HL-60 (cell line): ENCODE measurements around the gene NCAPG2.
"Not testable (repeated sequence)": the region's sequence is repeated elsewhere in the genome, so short reads cannot be mapped to it uniquely, and the experiment has no call there.

Experiments
- TF ChIP-seq, protein P1 (sequence below): IDR thresholded peaks from 2 replicates; pipeline ENCODE4 v1.6.1; 2012; ENCODE audit warnings: low read depth; ENCODE audit not compliant: insufficient replicate concordance
- TF ChIP-seq, protein P2 (sequence below): IDR thresholded peaks from one replicate; pipeline ENCODE4 v1.5.1; 2011; ENCODE audit warnings: low read length, control low read depth, inconsistent platforms; ENCODE audit not compliant: insufficient read depth

DNA sequence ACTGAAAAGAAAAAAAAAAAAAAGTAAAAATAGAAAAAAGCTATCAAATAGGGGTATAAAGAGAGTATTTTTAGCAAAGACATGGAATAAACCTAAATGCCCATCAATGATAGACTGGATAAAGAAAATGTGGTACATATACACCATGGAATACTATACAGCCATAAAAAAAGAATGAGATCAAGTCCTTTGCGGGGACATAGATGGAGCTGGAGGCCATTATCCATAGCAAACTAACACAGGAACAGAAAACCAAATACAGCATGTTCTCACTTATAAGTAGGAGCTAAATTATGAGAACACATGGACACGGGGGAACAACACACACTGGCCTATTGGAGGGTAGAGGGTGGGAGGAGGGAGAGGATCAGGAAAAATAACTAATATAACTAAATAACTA is 7.0 kb downstream of the NCAPG2 start:
- TF ChIP-seq, protein P1, sequence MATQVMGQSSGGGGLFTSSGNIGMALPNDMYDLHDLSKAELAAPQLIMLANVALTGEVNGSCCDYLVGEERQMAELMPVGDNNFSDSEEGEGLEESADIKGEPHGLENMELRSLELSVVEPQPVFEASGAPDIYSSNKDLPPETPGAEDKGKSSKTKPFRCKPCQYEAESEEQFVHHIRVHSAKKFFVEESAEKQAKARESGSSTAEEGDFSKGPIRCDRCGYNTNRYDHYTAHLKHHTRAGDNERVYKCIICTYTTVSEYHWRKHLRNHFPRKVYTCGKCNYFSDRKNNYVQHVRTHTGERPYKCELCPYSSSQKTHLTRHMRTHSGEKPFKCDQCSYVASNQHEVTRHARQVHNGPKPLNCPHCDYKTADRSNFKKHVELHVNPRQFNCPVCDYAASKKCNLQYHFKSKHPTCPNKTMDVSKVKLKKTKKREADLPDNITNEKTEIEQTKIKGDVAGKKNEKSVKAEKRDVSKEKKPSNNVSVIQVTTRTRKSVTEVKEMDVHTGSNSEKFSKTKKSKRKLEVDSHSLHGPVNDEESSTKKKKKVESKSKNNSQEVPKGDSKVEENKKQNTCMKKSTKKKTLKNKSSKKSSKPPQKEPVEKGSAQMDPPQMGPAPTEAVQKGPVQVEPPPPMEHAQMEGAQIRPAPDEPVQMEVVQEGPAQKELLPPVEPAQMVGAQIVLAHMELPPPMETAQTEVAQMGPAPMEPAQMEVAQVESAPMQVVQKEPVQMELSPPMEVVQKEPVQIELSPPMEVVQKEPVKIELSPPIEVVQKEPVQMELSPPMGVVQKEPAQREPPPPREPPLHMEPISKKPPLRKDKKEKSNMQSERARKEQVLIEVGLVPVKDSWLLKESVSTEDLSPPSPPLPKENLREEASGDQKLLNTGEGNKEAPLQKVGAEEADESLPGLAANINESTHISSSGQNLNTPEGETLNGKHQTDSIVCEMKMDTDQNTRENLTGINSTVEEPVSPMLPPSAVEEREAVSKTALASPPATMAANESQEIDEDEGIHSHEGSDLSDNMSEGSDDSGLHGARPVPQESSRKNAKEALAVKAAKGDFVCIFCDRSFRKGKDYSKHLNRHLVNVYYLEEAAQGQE = not testable (repeated sequence)
- TF ChIP-seq, protein P2, sequence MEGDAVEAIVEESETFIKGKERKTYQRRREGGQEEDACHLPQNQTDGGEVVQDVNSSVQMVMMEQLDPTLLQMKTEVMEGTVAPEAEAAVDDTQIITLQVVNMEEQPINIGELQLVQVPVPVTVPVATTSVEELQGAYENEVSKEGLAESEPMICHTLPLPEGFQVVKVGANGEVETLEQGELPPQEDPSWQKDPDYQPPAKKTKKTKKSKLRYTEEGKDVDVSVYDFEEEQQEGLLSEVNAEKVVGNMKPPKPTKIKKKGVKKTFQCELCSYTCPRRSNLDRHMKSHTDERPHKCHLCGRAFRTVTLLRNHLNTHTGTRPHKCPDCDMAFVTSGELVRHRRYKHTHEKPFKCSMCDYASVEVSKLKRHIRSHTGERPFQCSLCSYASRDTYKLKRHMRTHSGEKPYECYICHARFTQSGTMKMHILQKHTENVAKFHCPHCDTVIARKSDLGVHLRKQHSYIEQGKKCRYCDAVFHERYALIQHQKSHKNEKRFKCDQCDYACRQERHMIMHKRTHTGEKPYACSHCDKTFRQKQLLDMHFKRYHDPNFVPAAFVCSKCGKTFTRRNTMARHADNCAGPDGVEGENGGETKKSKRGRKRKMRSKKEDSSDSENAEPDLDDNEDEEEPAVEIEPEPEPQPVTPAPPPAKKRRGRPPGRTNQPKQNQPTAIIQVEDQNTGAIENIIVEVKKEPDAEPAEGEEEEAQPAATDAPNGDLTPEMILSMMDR = not testable (repeated sequence)
